NT2/D1 (cell line): Measurements from ENCODE around the gene OR2B2.

Experiments used
- DNase-seq: peaks from one replicate; pipeline ENCODE4 v3.0.0-alpha.2; 2011; ENCODE audit warnings: low read depth, low spot score
- H3K27me3 ChIP-seq: 2 replicates; pipeline ENCODE4 v1.6.0; 2011; ENCODE audit warnings: mild to moderate bottlenecking; ENCODE audit not compliant: insufficient read length, insufficient read depth
- H3K36me3 ChIP-seq: 2 replicates; pipeline ENCODE4 v1.6.1; 2011; ENCODE audit warnings: mild to moderate bottlenecking, low read length, mixed read lengths; ENCODE audit not compliant: insufficient read depth, insufficient read length
- H3K4me1 ChIP-seq: 2 replicates; pipeline ENCODE4 v1.5.1; 2011; ENCODE audit not compliant: insufficient read depth, insufficient read length
- H3K4me3 ChIP-seq: 2 replicates; pipeline ENCODE4 v1.5.1; 2011; ENCODE audit warnings: low read depth; ENCODE audit not compliant: insufficient read length
- H3K9ac ChIP-seq: 2 replicates; pipeline ENCODE4 v1.6.0; 2011; ENCODE audit warnings: low read depth; ENCODE audit not compliant: insufficient read length
- H3K9me3 ChIP-seq: 2 replicates; pipeline ENCODE4 v1.5.1; 2011; ENCODE audit warnings: mild to moderate bottlenecking, low read length; ENCODE audit not compliant: insufficient read depth
- SUZ12 ChIP-seq: IDR thresholded peaks from 2 replicates; pipeline ENCODE4 v1.6.1; 2011; ENCODE audit not compliant: insufficient read length, insufficient read depth; ENCODE audit errors: extremely low read depth
- YY1 ChIP-seq: IDR thresholded peaks from 2 replicates; pipeline ENCODE4 v1.6.1; 2011; ENCODE audit not compliant: insufficient read length, insufficient read depth
- ZNF274 ChIP-seq: IDR thresholded peaks from 2 replicates; pipeline ENCODE4 v1.6.1; 2011; ENCODE audit warnings: mild to moderate bottlenecking, low read depth, low read length

Gene OR2B2

DNA sequence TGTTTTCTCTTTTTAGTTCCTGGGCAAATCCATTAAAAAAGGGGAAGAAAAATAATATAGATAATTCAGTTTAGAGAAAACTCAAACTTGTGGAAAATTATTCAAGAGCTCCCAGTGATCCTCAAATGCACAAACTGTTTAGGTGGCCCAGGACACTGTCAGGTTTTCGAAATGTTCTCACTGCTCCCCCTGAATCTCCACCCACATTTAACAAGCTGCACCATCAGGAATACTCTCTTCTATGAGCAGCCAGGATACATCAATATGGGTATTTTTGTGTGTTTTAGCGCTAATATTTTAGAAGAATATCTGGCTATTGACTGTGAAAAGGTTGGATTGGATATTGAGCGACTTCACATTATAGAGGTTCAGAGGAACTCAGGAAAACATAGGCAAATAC is 43.9 kb downstream of the OR2B2 start:
- no peaks in the 10 kb centered on the region for H3K27me3 ChIP-seq
- H3K9ac ChIP-seq = peak overlapping the region; percentile 58
- H3K36me3 ChIP-seq = no peaks in the 10 kb centered on the region
- TF ChIP-seq SUZ12 = no peak
- TF ChIP-seq YY1 = no peak
- no peak for TF ChIP-seq ZNF274
- H3K4me3 ChIP-seq = no peak overlapping the region
- H3K9me3 ChIP-seq = no peaks in the 10 kb centered on the region
- DNase-seq = no peak
- H3K4me1 ChIP-seq = no peaks in the 10 kb centered on the region

DNA sequence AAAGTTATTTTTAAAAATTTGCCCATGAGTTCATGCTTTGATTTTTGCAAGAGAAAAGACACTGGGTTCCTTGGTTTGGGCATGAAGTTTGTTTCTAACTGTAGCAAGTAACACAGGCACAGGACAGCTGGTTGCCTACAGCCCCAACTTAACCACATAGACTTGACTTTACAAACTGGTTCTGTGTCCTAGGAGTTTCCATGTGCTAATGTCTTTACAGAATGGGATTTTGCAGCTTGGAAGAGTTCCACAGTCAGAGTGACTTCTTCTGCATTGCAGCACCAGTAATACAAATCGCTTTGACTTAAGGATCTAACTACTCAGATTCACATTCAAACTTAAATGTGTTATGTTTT is 44.3 kb downstream of the OR2B2 start:
- H3K4me3 ChIP-seq = peak overlapping the region; percentile 17

DNA sequence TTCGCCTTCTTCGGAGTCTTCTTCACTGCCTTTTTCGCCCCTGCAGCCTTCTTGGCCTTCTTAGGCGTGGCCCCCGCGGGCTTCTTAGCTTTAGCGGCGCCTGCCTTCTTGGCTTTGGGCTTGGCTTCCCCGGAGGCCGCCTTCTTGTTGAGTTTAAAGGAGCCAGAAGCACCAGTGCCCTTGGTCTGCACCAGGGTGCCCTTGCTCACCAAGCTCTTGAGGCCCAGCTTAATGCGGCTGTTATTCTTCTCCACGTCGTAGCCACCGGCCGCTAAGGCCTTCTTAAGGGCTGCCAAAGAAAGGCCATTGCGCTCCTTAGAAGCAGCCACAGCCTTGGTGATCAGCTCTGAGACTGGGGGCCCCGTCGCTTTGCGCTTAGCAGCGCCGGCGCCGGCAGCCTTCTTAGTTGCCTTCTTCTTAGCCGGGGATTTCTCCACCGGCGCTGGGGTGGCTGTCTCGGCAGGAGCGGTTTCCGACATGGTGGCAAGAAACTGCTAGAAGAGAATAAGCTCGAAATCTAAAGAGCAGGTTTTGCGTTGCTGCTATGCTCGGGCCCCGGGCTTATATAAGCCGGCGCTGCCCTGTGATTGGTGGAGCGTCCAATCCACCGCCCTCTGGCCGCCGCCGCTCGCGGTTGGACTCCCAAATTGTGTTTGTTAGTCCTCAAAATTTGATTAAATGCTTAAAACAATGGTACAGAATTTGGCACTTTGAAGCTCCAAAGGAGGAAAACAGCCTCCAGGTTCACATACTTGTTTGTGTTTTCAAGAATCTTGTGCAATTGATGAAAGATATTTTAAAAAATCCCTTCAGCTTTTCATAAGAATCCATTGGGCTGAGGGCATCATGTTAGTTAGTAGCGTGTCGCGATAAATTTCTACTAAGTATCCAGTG is 44.9 kb downstream of the OR2B2 start:
- Histone ChIP-seq H3K4me1 (no peaks in the 10 kb centered on the region), H3K36me3 (no peaks in the 10 kb centered on the region), H3K4me3 (peak overlapping the region; percentile 71), H3K9ac (peak overlapping the region; percentile 93), H3K9me3 (no peaks in the 10 kb centered on the region), H3K27me3 (no peaks in the 10 kb centered on the region)
- no peak for DNase-seq
- no peak for TF ChIP-seq SUZ12
- no peak for TF ChIP-seq YY1
- no peak for TF ChIP-seq ZNF274

More for the DNA sequence above, 44.3 kb downstream of the OR2B2 start:
- TF ChIP-seq ZNF274 = no peak
- TF ChIP-seq YY1 = no peak
- TF ChIP-seq SUZ12 = no peak
- DNase-seq = no peak
- peak overlapping the region; percentile 93 for H3K9ac ChIP-seq
- no peaks in the 10 kb centered on the region for H3K4me1 ChIP-seq
- H3K36me3 ChIP-seq = no peaks in the 10 kb centered on the region
- H3K27me3 ChIP-seq = no peaks in the 10 kb centered on the region
- no peaks in the 10 kb centered on the region for H3K9me3 ChIP-seq

DNA sequence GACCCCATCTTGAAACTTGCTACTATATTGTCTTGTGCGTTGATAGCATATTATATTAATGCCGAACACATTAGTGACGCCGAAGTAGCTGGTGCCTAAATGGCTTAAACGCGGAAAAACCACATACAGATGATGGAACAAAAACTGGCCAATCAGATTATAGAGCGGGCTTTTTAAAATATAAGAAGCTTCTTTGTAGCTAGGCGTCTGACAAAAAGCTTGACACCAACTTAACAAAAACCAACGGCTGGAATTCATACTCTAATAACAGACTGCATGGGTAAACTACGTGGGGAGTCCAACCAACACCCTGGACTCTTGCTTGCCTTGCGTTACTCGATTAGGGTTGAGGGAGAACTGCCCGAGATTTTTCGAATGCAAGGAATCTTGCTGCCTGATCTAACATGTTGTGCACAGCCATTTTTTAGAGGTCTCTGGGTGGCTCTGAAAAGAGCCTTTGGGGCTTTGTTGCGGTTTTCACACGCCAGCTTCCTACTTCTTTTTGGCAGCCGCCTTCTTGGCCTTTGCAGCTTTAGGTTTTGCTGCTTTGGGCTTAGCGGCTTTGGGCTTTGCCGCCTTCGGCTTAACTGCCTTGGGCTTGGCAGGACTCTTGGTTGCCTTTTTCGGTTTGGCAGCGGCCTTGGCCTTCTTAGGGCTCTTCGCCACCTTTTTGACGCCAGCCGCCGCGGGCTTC is 45.7 kb downstream of the OR2B2 start:
- TF ChIP-seq ZNF274 (no peak), SUZ12 (no peak), YY1 (no peak)
- H3K9ac ChIP-seq = peak overlapping the region; percentile 93
- no peaks in the 10 kb centered on the region for H3K36me3 ChIP-seq
- peak overlapping the region; percentile 71 for H3K4me3 ChIP-seq
- H3K4me1 ChIP-seq = no peaks in the 10 kb centered on the region
- no peaks in the 10 kb centered on the region for H3K9me3 ChIP-seq
- DNase-seq = no peak
- H3K27me3 ChIP-seq = no peaks in the 10 kb centered on the region

DNA sequence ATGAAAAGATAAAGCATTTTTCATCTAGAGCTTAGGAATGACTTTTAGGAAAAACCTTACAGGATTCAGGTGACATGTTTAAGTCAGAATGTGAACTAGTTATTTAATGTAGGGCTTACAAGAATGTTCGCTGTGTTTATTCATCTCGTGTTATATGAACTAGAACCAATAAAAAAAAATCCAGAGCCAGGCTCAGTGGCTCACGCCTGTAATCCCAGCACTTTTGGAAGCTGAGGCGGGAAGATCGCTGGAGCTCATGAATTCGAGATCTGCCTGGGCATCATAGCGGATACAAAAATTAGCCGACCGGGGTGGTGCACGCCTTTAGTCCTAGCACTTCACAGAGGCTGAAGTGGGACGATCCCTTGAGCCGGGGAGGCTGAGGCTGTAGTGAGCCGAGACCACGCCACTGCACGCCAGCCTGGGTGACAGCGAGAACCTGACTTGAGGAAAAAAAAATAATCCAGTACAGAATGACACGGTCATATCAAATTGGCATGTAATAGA is 46.3 kb downstream of the OR2B2 start:
- Histone ChIP-seq H3K36me3 (no peaks in the 10 kb centered on the region), H3K9me3 (no peaks in the 10 kb centered on the region), H3K4me1 (no peaks in the 10 kb centered on the region), H3K9ac (peak overlapping the region; percentile 93), H3K27me3 (no peaks in the 10 kb centered on the region), H3K4me3 (peak overlapping the region; percentile 71)
- no peak for TF ChIP-seq SUZ12
- no peak for TF ChIP-seq ZNF274
- TF ChIP-seq YY1 = no peak
- DNase-seq = peak; percentile 63

DNA sequence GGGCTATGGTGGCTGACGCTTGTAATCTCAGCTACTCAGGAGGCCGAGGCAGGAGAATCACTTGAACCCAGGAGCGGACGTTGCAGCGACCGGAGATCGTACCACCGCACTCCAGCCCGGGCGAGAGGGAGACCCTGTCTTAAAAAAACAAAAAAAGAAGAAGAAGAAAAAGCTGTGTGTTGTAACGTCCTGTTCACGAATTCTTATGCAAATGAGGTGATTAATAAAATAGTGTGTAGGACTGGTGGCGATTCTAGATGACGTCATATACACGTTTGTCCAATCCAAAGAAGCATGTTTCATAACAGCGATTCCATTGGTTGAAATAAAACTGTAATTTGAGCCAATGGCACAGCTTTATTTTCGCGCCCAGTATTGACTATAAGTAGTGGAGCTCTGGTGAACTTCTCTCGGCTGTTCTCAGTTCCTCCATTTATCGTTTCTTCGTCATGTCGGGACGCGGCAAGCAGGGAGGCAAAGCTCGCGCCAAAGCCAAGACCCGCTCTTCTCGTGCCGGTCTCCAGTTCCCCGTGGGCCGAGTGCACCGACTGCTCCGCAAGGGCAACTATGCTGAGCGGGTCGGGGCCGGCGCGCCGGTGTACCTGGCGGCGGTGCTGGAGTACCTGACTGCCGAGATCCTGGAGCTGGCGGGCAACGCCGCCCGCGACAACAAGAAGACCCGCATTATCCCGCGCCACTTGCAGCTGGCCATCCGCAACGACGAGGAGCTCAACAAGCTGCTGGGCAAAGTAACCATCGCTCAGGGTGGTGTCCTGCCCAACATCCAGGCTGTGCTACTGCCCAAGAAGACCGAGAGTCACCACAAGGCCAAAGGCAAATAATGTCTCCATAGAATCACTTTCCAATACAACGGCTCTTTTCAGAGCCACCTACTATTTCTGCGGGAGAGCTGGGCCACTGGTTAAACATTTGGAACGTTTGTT is 47.0 kb downstream of the OR2B2 start:
- TF ChIP-seq YY1 (no peak), ZNF274 (no peak)
- H3K9me3 ChIP-seq = no peaks in the 10 kb centered on the region
- peak; percentile 87 for DNase-seq
- H3K4me3 ChIP-seq = peak overlapping the region; percentile 75
- no peaks in the 10 kb centered on the region for H3K27me3 ChIP-seq
- peak overlapping the region; percentile 93 for H3K9ac ChIP-seq
- no peaks in the 10 kb centered on the region for H3K36me3 ChIP-seq
- H3K4me1 ChIP-seq = no peaks in the 10 kb centered on the region
